ENCODE data around the gene CHGA.

- TF ChIP-seq JUND (IDR thresholded peaks at IDR 0.05), result no peak
- TF ChIP-seq, protein P1, sequence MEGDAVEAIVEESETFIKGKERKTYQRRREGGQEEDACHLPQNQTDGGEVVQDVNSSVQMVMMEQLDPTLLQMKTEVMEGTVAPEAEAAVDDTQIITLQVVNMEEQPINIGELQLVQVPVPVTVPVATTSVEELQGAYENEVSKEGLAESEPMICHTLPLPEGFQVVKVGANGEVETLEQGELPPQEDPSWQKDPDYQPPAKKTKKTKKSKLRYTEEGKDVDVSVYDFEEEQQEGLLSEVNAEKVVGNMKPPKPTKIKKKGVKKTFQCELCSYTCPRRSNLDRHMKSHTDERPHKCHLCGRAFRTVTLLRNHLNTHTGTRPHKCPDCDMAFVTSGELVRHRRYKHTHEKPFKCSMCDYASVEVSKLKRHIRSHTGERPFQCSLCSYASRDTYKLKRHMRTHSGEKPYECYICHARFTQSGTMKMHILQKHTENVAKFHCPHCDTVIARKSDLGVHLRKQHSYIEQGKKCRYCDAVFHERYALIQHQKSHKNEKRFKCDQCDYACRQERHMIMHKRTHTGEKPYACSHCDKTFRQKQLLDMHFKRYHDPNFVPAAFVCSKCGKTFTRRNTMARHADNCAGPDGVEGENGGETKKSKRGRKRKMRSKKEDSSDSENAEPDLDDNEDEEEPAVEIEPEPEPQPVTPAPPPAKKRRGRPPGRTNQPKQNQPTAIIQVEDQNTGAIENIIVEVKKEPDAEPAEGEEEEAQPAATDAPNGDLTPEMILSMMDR (IDR thresholded peaks at IDR 0.05; ENCODE audit: low read depth, low read length, missing input control), result no peak
- no peak for TF ChIP-seq TAF1 (conservative IDR thresholded peaks at IDR 0.05)
- no peak for TF ChIP-seq GABPA (IDR thresholded peaks at IDR 0.05 in 1 of 2, conservative IDR thresholded peaks at IDR 0.05 in 1 of 2)
Measured at GRCh38 chr14:92945959-92946846, 23.3 kb downstream of the CHGA start.

Data from liver (tissue), 3 donors.